Liver (tissue), 9 donors: ENCODE measurements around the gene RAPGEF4. TPM values are rescaled to one million over a fixed set of nuclear protein-coding genes. Genes with fewer than 3 reads are reported as not detected.

ENCODE experiments used
- DNase-seq: peaks from one replicate; pipeline ENCODE4 v3.0.0-alpha.2; 2017; ENCODE audit warnings: low spot score
- H3K27ac ChIP-seq, 2 donors: one replicate each; pipeline ENCODE4 v1.7.0; 2013; ENCODE audit warnings: inconsistent platforms in 2 of 2, low read length in 2 of 2, control low read depth in 1 of 2, low read depth in 1 of 2, mild to moderate bottlenecking in 1 of 2
- H3K27me3 ChIP-seq, 4 donors: one replicate each; pipeline versions ENCODE4 v1.6.1 to v1.7.0; 2013; ENCODE audit warnings: low read length in 3 of 4, inconsistent platforms in 1 of 4, mild to moderate bottlenecking in 1 of 4, moderate library complexity in 1 of 4; ENCODE audit not compliant: control insufficient read depth in 4 of 4, insufficient read depth in 4 of 4
- H3K36me3 ChIP-seq, 4 donors: one replicate each; pipeline versions ENCODE4 v1.6.1 to v1.7.0; 2013; ENCODE audit warnings: low read length in 3 of 4, mild to moderate bottlenecking in 3 of 4, low read depth in 1 of 4, moderate library complexity in 1 of 4; ENCODE audit not compliant: control insufficient read depth in 4 of 4, insufficient read depth in 3 of 4
- H3K4me1 ChIP-seq, 4 donors: one replicate each; pipeline versions ENCODE4 v1.6.1 to v1.7.0; 2013; ENCODE audit warnings: low read length in 3 of 4, mild to moderate bottlenecking in 3 of 4, moderate library complexity in 1 of 4; ENCODE audit not compliant: control insufficient read depth in 4 of 4, insufficient read depth in 4 of 4
- H3K4me3 ChIP-seq, 3 donors: one replicate each; pipeline versions ENCODE4 v1.6.1 to v1.7.0; 2013; ENCODE audit warnings: low read length in 3 of 3, control low read depth in 1 of 3, low read depth in 1 of 3, mild to moderate bottlenecking in 1 of 3
- H3K9ac ChIP-seq, 2 donors: one replicate each; pipeline ENCODE4 v1.7.0; 2013; ENCODE audit warnings: low read length in 2 of 2, mild to moderate bottlenecking in 2 of 2, moderate library complexity in 2 of 2, control low read depth in 1 of 2, low read depth in 1 of 2
- H3K9me3 ChIP-seq, 4 donors: one replicate each; pipeline versions ENCODE4 v1.6.1 to v1.7.0; 2013; ENCODE audit warnings: low read length in 3 of 4; ENCODE audit not compliant: control insufficient read depth in 4 of 4
- EGR1 ChIP-seq, 2 donors: IDR thresholded peaks; 2 replicates each; pipeline ENCODE4 v1.6.1; 2016 to 2018; ENCODE audit warnings: antibody characterized with exemption in 2 of 2, low read depth in 2 of 2
- FOXA1 ChIP-seq: IDR thresholded peaks from 2 replicates; pipeline ENCODE4 v1.6.1; 2016; ENCODE audit warnings: antibody characterized with exemption
- FOXA2 ChIP-seq: IDR thresholded peaks from 2 replicates; pipeline ENCODE4 v1.6.1; 2016; ENCODE audit warnings: antibody characterized with exemption
- GABPA ChIP-seq, 2 donors: IDR thresholded peaks in 1 of 2; conservative IDR thresholded peaks in 1 of 2; 2 replicates each; pipeline ENCODE4 v1.6.1; 2016; ENCODE audit warnings: antibody characterized with exemption in 2 of 2, mild to moderate bottlenecking in 1 of 2, moderate library complexity in 1 of 2
- HNF4A ChIP-seq, 2 donors: conservative IDR thresholded peaks; 2 replicates each; pipeline ENCODE4 v1.6.1; 2016; ENCODE audit warnings: antibody characterized with exemption in 2 of 2, mild to moderate bottlenecking in 2 of 2
- HNF4G ChIP-seq: IDR thresholded peaks from 2 replicates; pipeline ENCODE4 v1.6.1; 2016; ENCODE audit warnings: antibody characterized with exemption
- JUND ChIP-seq, 2 donors: IDR thresholded peaks; 2 replicates each; pipeline ENCODE4 v1.6.1; 2016; ENCODE audit warnings: antibody characterized with exemption in 2 of 2
- MAX ChIP-seq: IDR thresholded peaks from 2 replicates; pipeline ENCODE4 v1.6.1; 2016; ENCODE audit warnings: antibody characterized with exemption
- NR2F2 ChIP-seq: IDR thresholded peaks from 2 replicates; pipeline ENCODE4 v1.6.1; 2016; ENCODE audit warnings: antibody characterized with exemption
- RAD21 ChIP-seq, 2 donors: IDR thresholded peaks; 2 replicates each; pipeline ENCODE4 v1.6.1; 2016; ENCODE audit warnings: antibody characterized with exemption in 2 of 2, mild to moderate bottlenecking in 2 of 2
- REST ChIP-seq: IDR thresholded peaks from 2 replicates; pipeline ENCODE4 v1.6.1; 2016; ENCODE audit warnings: antibody characterized with exemption, mild to moderate bottlenecking
- RXRA ChIP-seq, 2 donors: IDR thresholded peaks; 2 replicates each; pipeline ENCODE4 v1.6.1; 2017 to 2018; ENCODE audit warnings: antibody characterized with exemption in 2 of 2, mild to moderate bottlenecking in 1 of 2
- SP1 ChIP-seq: IDR thresholded peaks from 2 replicates; pipeline ENCODE4 v1.6.1; 2018; ENCODE audit warnings: antibody characterized with exemption, mild to moderate bottlenecking
- TAF1 ChIP-seq: conservative IDR thresholded peaks from 2 replicates; pipeline ENCODE4 v1.6.1; 2016; ENCODE audit warnings: antibody characterized with exemption, mild to moderate bottlenecking
- YY1 ChIP-seq: IDR thresholded peaks from 2 replicates; pipeline ENCODE4 v1.6.1; 2016; ENCODE audit warnings: antibody characterized with exemption, mild to moderate bottlenecking
- WGBS: extraction: QIAGEN DNeasy Blood & Tissue Kit; methylation state at CpG from one replicate; pipeline ENCODE4 v1.1.7; 2013; 5-methylcytosine and 5-hydroxymethylcytosine counted together
- polyA plus RNA-seq, 2 donors: library from polyadenylated mRNA; stranded (reverse) in 1 of 2; unstranded in 1 of 2; fragments of 200-250 nt in 1 of 2; fragments of >200 nt in 1 of 2; fragmentation: Nextera tagmentation in 1 of 2; extraction: Ambion mirVana in 1 of 2; gene quantifications; one replicate each; pipeline versions ENCODE4 v1.2.1 to v1.2.3, GENCODE V29; 2013 to 2015
- total RNA-seq, 2 donors: library from RNA; depleted of rRNA; stranded (reverse); fragments of >200 nt; gene quantifications; one replicate each; pipeline ENCODE4 v1.2.3, GENCODE V29; 2014
- TF ChIP-seq, protein P1 (sequence below): fragments of 150-350 bp; IDR thresholded peaks from 2 replicates; pipeline ENCODE4 v1.5.1; 2017; ENCODE audit warnings: improper control_type of control experiment, low read depth, low read length; ENCODE audit not compliant: missing input control
- TF ChIP-seq, protein P2 (sequence below): IDR thresholded peaks from 2 replicates; pipeline ENCODE4 v1.6.1; 2016; ENCODE audit warnings: antibody characterized with exemption
- TF ChIP-seq, protein P3 (sequence below): IDR thresholded peaks from 2 replicates; pipeline ENCODE4 v1.6.1; 2016; ENCODE audit warnings: antibody characterized with exemption
- donor health status: healthy.
- donor health status: healthy.
- donor health status: healthy.
- donor health status: healthy.
- donor health status: healthy.

RAPGEF4 gene
- total and polyA plus RNA-seq, 4 donors, result 1.5 to 18.2 (median 8.3) TPM

- Histone ChIP-seq H3K27me3 (no peaks in the 10 kb centered on the region), H3K27ac (no peak overlapping the region), H3K9ac (no peak overlapping the region), H3K4me1 (no peaks in the 10 kb centered on the region), H3K9me3 (no peaks in the 10 kb centered on the region), H3K36me3 (no peaks in the 10 kb centered on the region), H3K4me3 (no peak overlapping the region)
- no peak for TF ChIP-seq EGR1 (IDR thresholded peaks at IDR 0.05; ENCODE audit: low read depth in 2 of 2)
- TF ChIP-seq MAX, result no peak
- no peak for TF ChIP-seq RXRA (IDR thresholded peaks at IDR 0.05)
- TF ChIP-seq NR2F2, result no peak
- TF ChIP-seq JUND (IDR thresholded peaks at IDR 0.05), result no peak
- no peak for TF ChIP-seq RAD21 (IDR thresholded peaks at IDR 0.05)
- TF ChIP-seq, protein P1, sequence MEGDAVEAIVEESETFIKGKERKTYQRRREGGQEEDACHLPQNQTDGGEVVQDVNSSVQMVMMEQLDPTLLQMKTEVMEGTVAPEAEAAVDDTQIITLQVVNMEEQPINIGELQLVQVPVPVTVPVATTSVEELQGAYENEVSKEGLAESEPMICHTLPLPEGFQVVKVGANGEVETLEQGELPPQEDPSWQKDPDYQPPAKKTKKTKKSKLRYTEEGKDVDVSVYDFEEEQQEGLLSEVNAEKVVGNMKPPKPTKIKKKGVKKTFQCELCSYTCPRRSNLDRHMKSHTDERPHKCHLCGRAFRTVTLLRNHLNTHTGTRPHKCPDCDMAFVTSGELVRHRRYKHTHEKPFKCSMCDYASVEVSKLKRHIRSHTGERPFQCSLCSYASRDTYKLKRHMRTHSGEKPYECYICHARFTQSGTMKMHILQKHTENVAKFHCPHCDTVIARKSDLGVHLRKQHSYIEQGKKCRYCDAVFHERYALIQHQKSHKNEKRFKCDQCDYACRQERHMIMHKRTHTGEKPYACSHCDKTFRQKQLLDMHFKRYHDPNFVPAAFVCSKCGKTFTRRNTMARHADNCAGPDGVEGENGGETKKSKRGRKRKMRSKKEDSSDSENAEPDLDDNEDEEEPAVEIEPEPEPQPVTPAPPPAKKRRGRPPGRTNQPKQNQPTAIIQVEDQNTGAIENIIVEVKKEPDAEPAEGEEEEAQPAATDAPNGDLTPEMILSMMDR, result no peak
- TF ChIP-seq, protein P2, sequence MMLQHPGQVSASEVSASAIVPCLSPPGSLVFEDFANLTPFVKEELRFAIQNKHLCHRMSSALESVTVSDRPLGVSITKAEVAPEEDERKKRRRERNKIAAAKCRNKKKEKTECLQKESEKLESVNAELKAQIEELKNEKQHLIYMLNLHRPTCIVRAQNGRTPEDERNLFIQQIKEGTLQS, result no peak
- TF ChIP-seq SP1, result no peak
- TF ChIP-seq, protein P3, sequence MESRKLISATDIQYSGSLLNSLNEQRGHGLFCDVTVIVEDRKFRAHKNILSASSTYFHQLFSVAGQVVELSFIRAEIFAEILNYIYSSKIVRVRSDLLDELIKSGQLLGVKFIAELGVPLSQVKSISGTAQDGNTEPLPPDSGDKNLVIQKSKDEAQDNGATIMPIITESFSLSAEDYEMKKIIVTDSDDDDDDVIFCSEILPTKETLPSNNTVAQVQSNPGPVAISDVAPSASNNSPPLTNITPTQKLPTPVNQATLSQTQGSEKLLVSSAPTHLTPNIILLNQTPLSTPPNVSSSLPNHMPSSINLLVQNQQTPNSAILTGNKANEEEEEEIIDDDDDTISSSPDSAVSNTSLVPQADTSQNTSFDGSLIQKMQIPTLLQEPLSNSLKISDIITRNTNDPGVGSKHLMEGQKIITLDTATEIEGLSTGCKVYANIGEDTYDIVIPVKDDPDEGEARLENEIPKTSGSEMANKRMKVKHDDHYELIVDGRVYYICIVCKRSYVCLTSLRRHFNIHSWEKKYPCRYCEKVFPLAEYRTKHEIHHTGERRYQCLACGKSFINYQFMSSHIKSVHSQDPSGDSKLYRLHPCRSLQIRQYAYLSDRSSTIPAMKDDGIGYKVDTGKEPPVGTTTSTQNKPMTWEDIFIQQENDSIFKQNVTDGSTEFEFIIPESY, result no peak
- no peak for TF ChIP-seq FOXA2
- TF ChIP-seq GABPA (IDR thresholded peaks at IDR 0.05 in 1 of 2, conservative IDR thresholded peaks at IDR 0.05 in 1 of 2), result no peak
- TF ChIP-seq HNF4G, result no peak
- TF ChIP-seq YY1, result no peak
- no peak for TF ChIP-seq TAF1
- no peak for TF ChIP-seq REST
- no peak for TF ChIP-seq HNF4A (conservative IDR thresholded peaks at IDR 0.05)
- no peak for TF ChIP-seq FOXA1
- 85% methylated on average over 1 of the region's 1 CpG for WGBS
- no peak for DNase-seq
These were observed 122.8 kb downstream of the RAPGEF4 start for GRCh38 chr2:172858473-172858745.
